SK-N-SH (cell line): ENCODE data around the gene TBC1D19. TPM values are rescaled to one million over a fixed set of nuclear protein-coding genes. Genes with fewer than 3 reads are reported as not detected.

ENCODE experiments used
- CTCF ChIA-PET: fragments of 300-600, 350-600 bp; formaldehyde crosslinking; extraction: SDS; loops from one replicate; lab custom pipeline; 2021; lab: Yijun Ruan, JAX
- POLR2A ChIA-PET: fragments of 350-600 bp; sonication (Branson Sonifier 250); formaldehyde crosslinking; extraction: SDS; loops from one replicate; lab custom pipeline; 2020; ENCODE audit warnings: antibody characterized with exemption, inconsistent platforms; lab: Yijun Ruan, JAX
- DNase-seq: peaks from one replicate; pipeline ENCODE4 v3.0.0; 2012
- H2AFZ ChIP-seq: fragments of 200-600 bp; sonication (generic); 2 replicates; pipeline ENCODE4 v1.8.1; 2016; ENCODE audit warnings: antibody characterized with exemption, mild to moderate bottlenecking, low read depth
- H3F3A ChIP-seq: fragments of 200-600 bp; sonication (generic); replicated peaks from 2 replicates; pipeline ENCODE3; 2016; ENCODE audit warnings: antibody characterized with exemption, mild to moderate bottlenecking; ENCODE audit not compliant: insufficient read depth
- H3K27ac ChIP-seq, 2 experiments: fragments of 200-500 bp in 1 of 2; fragments of 200-600 bp in 1 of 2; sonication (Bioruptor generic) in 1 of 2; sonication (generic), shearing (Covaris generic) in 1 of 2; 2 replicates each; pipeline versions ENCODE4 v1.5.1 to v1.6.1; 2014 to 2016; ENCODE audit warnings: low read depth in 2 of 2, inconsistent platforms in 1 of 2, low read length in 1 of 2, mild to moderate bottlenecking in 1 of 2, mixed read lengths in 1 of 2
- H3K27me3 ChIP-seq: fragments of 200-600 bp; sonication (generic), shearing (Covaris generic); 2 replicates; pipeline ENCODE4 v1.6.1; 2016; ENCODE audit warnings: mixed run types; ENCODE audit not compliant: insufficient read depth
- H3K36me3 ChIP-seq, 2 experiments: fragments of 200-500 bp in 1 of 2; fragments of 200-600 bp in 1 of 2; sonication (Bioruptor generic) in 1 of 2; sonication (generic) in 1 of 2; replicated peaks in 1 of 2; 2 replicates each; pipeline versions ENCODE3 to v1.5.1; 2014 to 2016; ENCODE audit warnings: low read length in 1 of 2, mild to moderate bottlenecking in 1 of 2; ENCODE audit not compliant: insufficient read depth in 2 of 2, control insufficient read depth in 1 of 2
- H3K4me1 ChIP-seq, 2 experiments: fragments of 200-500 bp in 1 of 2; fragments of 200-600 bp in 1 of 2; sonication (Bioruptor generic) in 1 of 2; sonication (generic), shearing (Covaris generic) in 1 of 2; 2 replicates each; pipeline versions ENCODE4 v1.5.1 to v1.6.1; 2014 to 2016; ENCODE audit warnings: low read depth in 1 of 2, low read length in 1 of 2, mixed run types in 1 of 2; ENCODE audit not compliant: insufficient read depth in 2 of 2, control insufficient read depth in 1 of 2
- H3K4me2 ChIP-seq: fragments of 200-600 bp; sonication (generic), shearing (Covaris generic); 2 replicates; pipeline ENCODE4 v1.6.1; 2017; ENCODE audit warnings: mixed run types
- H3K4me3 ChIP-seq, 2 experiments: fragments of 200-500 bp in 1 of 2; fragments of 200-600 bp in 1 of 2; sonication (Bioruptor generic) in 1 of 2; sonication (generic), shearing (Covaris generic) in 1 of 2; 2 replicates each; pipeline versions ENCODE4 v1.5.1 to v1.8.1; 2014 to 2016; ENCODE audit warnings: low read depth in 2 of 2, inconsistent platforms in 1 of 2, low read length in 1 of 2, mild to moderate bottlenecking in 1 of 2, mixed read lengths in 1 of 2, moderate library complexity in 1 of 2
- H3K79me2 ChIP-seq: fragments of 200-600 bp; sonication (generic); 2 replicates; pipeline ENCODE4 v1.8.1; 2017; ENCODE audit warnings: mild to moderate bottlenecking; ENCODE audit not compliant: insufficient read depth
- H3K9ac ChIP-seq: fragments of 200-600 bp; sonication (generic); 2 replicates; pipeline ENCODE4 v1.6.1; 2017; ENCODE audit warnings: mixed run types
- H3K9me2 ChIP-seq: fragments of 200-600 bp; sonication (generic); 2 replicates; pipeline ENCODE4 v1.6.1; 2017; ENCODE audit warnings: mixed run types
- H3K9me3 ChIP-seq: fragments of 200-600 bp; sonication (generic); 2 replicates; pipeline ENCODE4 v1.6.1; 2017; ENCODE audit warnings: mixed run types, mild to moderate bottlenecking, moderate library complexity
- H4K20me1 ChIP-seq: fragments of 200-600 bp; sonication (generic); 2 replicates; pipeline ENCODE4 v1.6.1; 2017; ENCODE audit warnings: mild to moderate bottlenecking, mixed run types; ENCODE audit not compliant: insufficient read depth
- CHD2 ChIP-seq: fragments of 150-350 bp; IDR thresholded peaks from 2 replicates; pipeline ENCODE4 v1.6.1; 2018; ENCODE audit warnings: low read length; ENCODE audit not compliant: partially characterized antibody
- ELF1 ChIP-seq: IDR thresholded peaks from 2 replicates; pipeline ENCODE4 v1.4.0; 2012
- EP300 ChIP-seq, 2 experiments: IDR thresholded peaks; 2 replicates each; pipeline versions ENCODE4 v1.4.0 to v1.6.1; 2012; ENCODE audit warnings: borderline replicate concordance in 1 of 2, low read depth in 1 of 2, low read length in 1 of 2
- EZH2phosphoT487 ChIP-seq: fragments of 200-600 bp; sonication (generic); IDR thresholded peaks from 2 replicates; pipeline ENCODE4 v1.6.1; 2017; ENCODE audit warnings: low read depth, mixed run types, mild to moderate bottlenecking, antibody characterized with exemption, moderate library complexity, borderline replicate concordance
- FOSL2 ChIP-seq: IDR thresholded peaks from 2 replicates; pipeline ENCODE4 v1.4.0; 2012; ENCODE audit warnings: low read depth, mild to moderate bottlenecking, moderate library complexity, borderline replicate concordance
- FOXJ3 ChIP-seq: sonication (generic); formaldehyde crosslinking; IDR thresholded peaks from 2 replicates; pipeline ENCODE4 v1.5.1; 2020; ENCODE audit warnings: mild to moderate bottlenecking, missing genetic modification reagents
- FOXM1 ChIP-seq: IDR thresholded peaks from 2 replicates; pipeline ENCODE4 v1.4.0; 2012; ENCODE audit warnings: low read depth, mild to moderate bottlenecking
- GABPA ChIP-seq: IDR thresholded peaks from 2 replicates; pipeline ENCODE4 v1.4.0; 2012; ENCODE audit warnings: low read depth, mild to moderate bottlenecking
- JUND ChIP-seq: IDR thresholded peaks from 2 replicates; pipeline ENCODE4 v1.4.0; 2012
- MEF2A ChIP-seq: IDR thresholded peaks from 2 replicates; pipeline ENCODE4 v1.4.0; 2012; ENCODE audit warnings: low read depth, borderline replicate concordance
- NFIC ChIP-seq: IDR thresholded peaks from 2 replicates; pipeline ENCODE4 v1.4.0; 2012; ENCODE audit warnings: borderline replicate concordance
- NRF1 ChIP-seq: IDR thresholded peaks from 2 replicates; pipeline ENCODE4 v1.6.1; 2012; ENCODE audit warnings: low read depth, mild to moderate bottlenecking, low read length
- RAD21 ChIP-seq: IDR thresholded peaks from 2 replicates; pipeline ENCODE4 v1.6.1; 2012; ENCODE audit warnings: mild to moderate bottlenecking, low read length
- RFX5 ChIP-seq: IDR thresholded peaks from 2 replicates; pipeline ENCODE4 v1.6.1; 2012; ENCODE audit warnings: mild to moderate bottlenecking, improper control_type of control experiment, low read length
- SIN3A ChIP-seq: IDR thresholded peaks from 2 replicates; pipeline ENCODE4 v1.6.1; 2012; ENCODE audit warnings: low read depth, mild to moderate bottlenecking, low read length, moderate library complexity, borderline replicate concordance
- TAF1 ChIP-seq: IDR thresholded peaks from 2 replicates; pipeline ENCODE4 v1.6.1; 2012; ENCODE audit warnings: low read depth, mild to moderate bottlenecking, low read length, moderate library complexity, borderline replicate concordance
- TCF12 ChIP-seq: IDR thresholded peaks from 2 replicates; pipeline ENCODE4 v1.4.0; 2012
- TEAD4 ChIP-seq: IDR thresholded peaks from 2 replicates; pipeline ENCODE4 v1.4.0; 2012; ENCODE audit warnings: mild to moderate bottlenecking, borderline replicate concordance; ENCODE audit not compliant: insufficient read depth
- WGBS: methylation state at CpG from one replicate; pipeline ENCODE4 v1.1.6; 2017; ENCODE audit warnings: low lambda C conversion rate; 5-methylcytosine and 5-hydroxymethylcytosine counted together
- polyA plus RNA-seq, 3 experiments: library from polyadenylated mRNA; depleted of rRNA; stranded (reverse); fragments of >200 nt; gene quantifications; 2 replicates each; pipeline ENCODE4 v1.2.3, GENCODE V29; 2012
- TF ChIP-seq, protein P1 (sequence below): fragments of 200-600 bp; sonication (generic); IDR thresholded peaks from 2 replicates; pipeline ENCODE4 v1.6.1; 2017; ENCODE audit warnings: antibody characterized with exemption, mild to moderate bottlenecking, moderate library complexity
- TF ChIP-seq, protein P2 (sequence below): IDR thresholded peaks from 2 replicates; pipeline ENCODE4; 2012

TBC1D19 gene
- polyA plus RNA-seq, 1 of the 3 experiments (the other 2 are of a cell fraction), result 4.2 TPM

DNA sequence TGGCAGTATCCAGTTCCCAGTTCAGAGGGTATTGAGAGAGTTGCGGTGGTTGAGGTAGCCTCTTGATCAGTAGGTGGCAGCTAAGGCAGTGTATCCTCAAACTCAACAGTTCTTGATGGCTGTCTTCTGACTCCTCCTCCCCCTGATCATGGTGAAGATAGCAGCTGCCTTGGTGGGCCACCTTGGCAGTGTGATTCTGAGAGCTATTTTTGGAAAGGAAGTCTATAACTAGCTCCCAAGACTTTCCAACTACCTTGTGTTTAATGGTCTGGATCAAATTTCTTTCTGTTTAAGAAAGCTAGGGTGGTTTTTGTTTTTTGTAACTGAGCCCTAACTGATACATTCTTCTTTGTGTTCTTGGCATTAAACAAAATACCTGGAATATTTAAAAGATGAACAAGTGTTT lies 10.5 kb upstream of the TBC1D19 start:
- CTCF ChIA-PET, result no interaction called here
- 89% methylated on average over 1 of the region's 1 CpG for WGBS
- POLR2A ChIA-PET, result no interaction called here
- Histone ChIP-seq H3K4me2 (no peak overlapping the region), H3K9ac (no peak overlapping the region), H3K36me3 (no peaks in the 10 kb centered on the region), H3K9me2 (no peaks in the 10 kb centered on the region), H3K4me1 (peaks cover 0 to 21% of the 10 kb centered on the region in 2 experiments; a peak in 3 of 4 replicates), H4K20me1 (no peaks in the 10 kb centered on the region), H3K27ac (peak overlapping the region in 1 of 2 experiments; percentile 28; a peak in 1 of 4 replicates), H3K79me2 (no peaks in the 10 kb centered on the region), H3K9me3 (no peaks in the 10 kb centered on the region), H2AFZ (no peak overlapping the region), H3F3A (peaks cover 14% of the 10 kb centered on the region), H3K27me3 (no peaks in the 10 kb centered on the region), H3K4me3 (no peak overlapping the region)
- TF ChIP-seq JUND (0 out of 2 replicates have a peak, but pooled peaks have one; percentile 18), ELF1 (no peak), TEAD4 (0 out of 2 replicates have a peak, but pooled peaks have one; percentile 17), GABPA (0 out of 2 replicates have a peak, but pooled peaks have one; percentile 11), TCF12 (peak; percentile 19; the same call in 1 of the 2 replicates), NFIC (peak; percentile 22; the same call in 1 of the 2 replicates), MEF2A (peak; percentile 76; the same call in 1 of the 2 replicates)
- TF ChIP-seq, protein P1, sequence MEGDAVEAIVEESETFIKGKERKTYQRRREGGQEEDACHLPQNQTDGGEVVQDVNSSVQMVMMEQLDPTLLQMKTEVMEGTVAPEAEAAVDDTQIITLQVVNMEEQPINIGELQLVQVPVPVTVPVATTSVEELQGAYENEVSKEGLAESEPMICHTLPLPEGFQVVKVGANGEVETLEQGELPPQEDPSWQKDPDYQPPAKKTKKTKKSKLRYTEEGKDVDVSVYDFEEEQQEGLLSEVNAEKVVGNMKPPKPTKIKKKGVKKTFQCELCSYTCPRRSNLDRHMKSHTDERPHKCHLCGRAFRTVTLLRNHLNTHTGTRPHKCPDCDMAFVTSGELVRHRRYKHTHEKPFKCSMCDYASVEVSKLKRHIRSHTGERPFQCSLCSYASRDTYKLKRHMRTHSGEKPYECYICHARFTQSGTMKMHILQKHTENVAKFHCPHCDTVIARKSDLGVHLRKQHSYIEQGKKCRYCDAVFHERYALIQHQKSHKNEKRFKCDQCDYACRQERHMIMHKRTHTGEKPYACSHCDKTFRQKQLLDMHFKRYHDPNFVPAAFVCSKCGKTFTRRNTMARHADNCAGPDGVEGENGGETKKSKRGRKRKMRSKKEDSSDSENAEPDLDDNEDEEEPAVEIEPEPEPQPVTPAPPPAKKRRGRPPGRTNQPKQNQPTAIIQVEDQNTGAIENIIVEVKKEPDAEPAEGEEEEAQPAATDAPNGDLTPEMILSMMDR, result no peak
- no peak for DNase-seq

- H2AFZ ChIP-seq, result no peak overlapping the region
- H3K27ac ChIP-seq, result no peak overlapping the region
- no peak overlapping the region for H3K4me3 ChIP-seq
- peaks cover 5% of the 10 kb centered on the region for H3F3A ChIP-seq
- H3K9ac ChIP-seq, result no peak overlapping the region
- H3K9me2 ChIP-seq, result no peaks in the 10 kb centered on the region
- peaks cover 0 to 14% of the 10 kb centered on the region in 2 experiments; a peak in 2 of 4 replicates for H3K4me1 ChIP-seq
- no peaks in the 10 kb centered on the region for H3K36me3 ChIP-seq
- no peaks in the 10 kb centered on the region for H3K27me3 ChIP-seq
- POLR2A ChIA-PET, result no interaction called here
- CTCF ChIA-PET, result interaction anchor here (1.8 kb wide), 1 partner anchor 9 kb away, joined by 5 read pairs; the partner anchor contains the start of gene TBC1D19
- no peak for DNase-seq
- H3K4me2 ChIP-seq, result no peak overlapping the region
- TF ChIP-seq EP300 (IDR thresholded peaks at IDR 0.05; ENCODE audit: borderline replicate concordance in 1 of 2, low read depth in 1 of 2, low read length in 1 of 2) (no peak), FOXM1 (no peak), JUND (no peak), NRF1 (no peak), FOSL2 (no peak), FOXJ3 (CRISPR knock-in tag) (no peak), RFX5 (no peak), TAF1 (no peak), EZH2phosphoT487 (no peak), TEAD4 (no peak), RAD21 (no peak), CHD2 (no peak), MEF2A (no peak), SIN3A (no peak)
- TF ChIP-seq, protein P2, sequence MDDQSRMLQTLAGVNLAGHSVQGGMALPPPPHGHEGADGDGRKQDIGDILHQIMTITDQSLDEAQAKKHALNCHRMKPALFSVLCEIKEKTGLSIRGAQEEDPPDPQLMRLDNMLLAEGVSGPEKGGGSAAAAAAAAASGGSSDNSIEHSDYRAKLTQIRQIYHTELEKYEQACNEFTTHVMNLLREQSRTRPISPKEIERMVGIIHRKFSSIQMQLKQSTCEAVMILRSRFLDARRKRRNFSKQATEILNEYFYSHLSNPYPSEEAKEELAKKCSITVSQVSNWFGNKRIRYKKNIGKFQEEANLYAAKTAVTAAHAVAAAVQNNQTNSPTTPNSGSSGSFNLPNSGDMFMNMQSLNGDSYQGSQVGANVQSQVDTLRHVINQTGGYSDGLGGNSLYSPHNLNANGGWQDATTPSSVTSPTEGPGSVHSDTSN, result no peak
- no peaks in the 10 kb centered on the region for H4K20me1 ChIP-seq
- no peaks in the 10 kb centered on the region for H3K79me2 ChIP-seq
- 57% methylated on average over 1 of the region's 1 CpG for WGBS
- H3K9me3 ChIP-seq, result no peaks in the 10 kb centered on the region
Measured at GRCh38 chr4:26574563-26574962, 9.3 kb upstream of the TBC1D19 start.
